Activated naive CD4-positive, alpha-beta T cell treated with Interleukin-2 at 50 U/mL for 16 hours (primary cell): ENCODE results near the gene NBEA.

Source experiments
- DNase-seq: peaks from one replicate; pipeline ENCODE4 v3.0.0-alpha.2; 2020

Gene NBEA

GRCh38 chr13:35693134-35693784 lies 751.2 kb downstream of the NBEA start:
- DNase-seq = no peak

GRCh38 chr13:35694031-35694430 lies 752.0 kb downstream of the NBEA start:
- DNase-seq = no peak

- DNase-seq = no peak
Observed at GRCh38 chr13:35694549-35695447, 752.7 kb downstream of the NBEA start.

GRCh38 chr13:35695448-35695770 lies 753.3 kb downstream of the NBEA start:
- DNase-seq = no peak

GRCh38 chr13:35697186-35697730 lies 755.2 kb downstream of the NBEA start:
- DNase-seq = no peak

GRCh38 chr13:35698911-35699576 lies 757.0 kb downstream of the NBEA start:
- DNase-seq = no peak

GRCh38 chr13:35699825-35700510 lies 757.9 kb downstream of the NBEA start:
- DNase-seq = no peak

- no peak for DNase-seq
Observed at GRCh38 chr13:35700671-35701070, 758.6 kb downstream of the NBEA start.

GRCh38 chr13:35702316-35702715 lies 760.2 kb downstream of the NBEA start:
- no peak for DNase-seq

- DNase-seq = no peak
Observed at GRCh38 chr13:35703061-35703460, 761.0 kb downstream of the NBEA start.

GRCh38 chr13:35704331-35704730 lies 762.3 kb downstream of the NBEA start:
- DNase-seq = no peak

GRCh38 chr13:35706281-35706680 lies 764.2 kb downstream of the NBEA start:
- no peak for DNase-seq

GRCh38 chr13:35706721-35707120 lies 764.7 kb downstream of the NBEA start:
- no peak for DNase-seq

- DNase-seq = no peak
Observed at GRCh38 chr13:35711909-35712308, 769.8 kb downstream of the NBEA start.

GRCh38 chr13:35712907-35713761 lies 771.1 kb downstream of the NBEA start:
- no peak for DNase-seq

- DNase-seq = no peak
Observed at GRCh38 chr13:35714121-35714520, 772.1 kb downstream of the NBEA start.

- no peak for DNase-seq
Observed at GRCh38 chr13:35714588-35715377, 772.7 kb downstream of the NBEA start.

GRCh38 chr13:35716186-35716585 lies 774.1 kb downstream of the NBEA start:
- no peak for DNase-seq

- DNase-seq = no peak
Observed at GRCh38 chr13:35716729-35717128, 774.7 kb downstream of the NBEA start.

GRCh38 chr13:35718084-35718483 lies 776.0 kb downstream of the NBEA start:
- no peak for DNase-seq

GRCh38 chr13:35720290-35720689 lies 778.2 kb downstream of the NBEA start:
- no peak for DNase-seq
